Measurements from ENCODE around the gene LRRC56.

- TF ChIP-seq TAF1 (IDR thresholded peaks at IDR 0.05; ENCODE audit: borderline replicate concordance, insufficient read depth, low read length) = no peak
- no peak for TF ChIP-seq SIN3A (IDR thresholded peaks at IDR 0.05; ENCODE audit: borderline replicate concordance, insufficient read depth, low read length)
- no peak for TF ChIP-seq FOXP2 (optimal IDR thresholded peaks at IDR 0.05; ENCODE audit: borderline replicate concordance, extremely low read depth, extremely low read length, insufficient read depth)
- TF ChIP-seq POLR2AphosphoS5 (IDR thresholded peaks at IDR 0.05; ENCODE audit: low read depth, low read length) = no peak
Measured at GRCh38 chr11:553083-553987, 16.0 kb downstream of the LRRC56 start.
